Activated CD8-positive, alpha-beta memory T cell treated with anti-CD3 and anti-CD28 coated beads, Interleukin-2, amount 50 U/mL, for 4 hours (primary cell): Measurements from ENCODE around the gene OBI1.
A peak's percentile ranks its signal among the peaks of the same experiment; 100 is the strongest.

Experiments
- DNase-seq: peaks from one replicate; pipeline ENCODE4 v3.0.0-alpha.2; 2020

Gene OBI1

GRCh38 chr13:78638216-78638615 is 20.7 kb downstream of the OBI1 start:
- no peak for DNase-seq

DNA sequence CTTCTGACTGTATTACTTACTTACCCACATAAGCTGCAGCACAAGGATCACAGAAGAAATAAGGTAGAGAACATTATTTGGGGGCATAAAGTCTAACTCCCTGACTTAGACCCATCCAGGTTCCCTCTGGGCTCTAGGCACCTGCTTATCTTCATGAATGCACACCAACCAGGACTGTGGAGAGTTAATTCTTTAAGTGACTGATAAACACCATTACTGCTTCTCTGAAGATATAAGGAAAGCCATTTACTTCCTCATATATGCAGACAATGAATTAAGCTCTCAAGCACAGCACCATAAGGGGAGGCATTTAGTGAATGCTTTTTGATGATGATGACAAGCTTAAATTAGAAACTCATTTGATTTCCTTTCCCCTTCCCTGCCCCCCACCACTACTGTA is 22.5 kb downstream of the OBI1 start:
- DNase-seq = no peak

DNA sequence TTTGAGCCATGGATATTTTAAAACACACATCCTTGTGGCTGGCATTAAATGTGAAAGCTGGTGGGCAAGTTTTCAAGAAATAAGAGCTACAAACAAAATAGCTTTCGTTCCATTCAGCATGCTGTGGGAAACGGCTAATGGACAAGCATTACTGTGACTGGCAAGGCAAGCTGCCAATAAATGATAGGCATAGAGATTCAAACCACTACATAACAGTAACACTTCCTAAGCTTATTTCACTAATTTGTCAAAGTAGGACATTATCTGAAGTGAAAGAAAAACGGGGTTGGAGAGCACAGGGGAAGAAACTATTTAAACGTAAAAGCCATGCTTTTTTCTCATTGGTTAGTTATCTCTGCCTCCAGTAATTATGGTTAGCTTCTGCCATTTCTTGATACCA is 26.0 kb downstream of the OBI1 start:
- no peak for DNase-seq

- no peak for DNase-seq
Observed at GRCh38 chr13:78631077-78631476, 27.9 kb downstream of the OBI1 start.

- no peak for DNase-seq
Observed at GRCh38 chr13:78630511-78630910, 28.4 kb downstream of the OBI1 start.

- no peak for DNase-seq
Observed at GRCh38 chr13:78625384-78625783, 33.6 kb downstream of the OBI1 start.

- DNase-seq = no peak
Observed at GRCh38 chr13:78623132-78623531, 35.8 kb downstream of the OBI1 start.

GRCh38 chr13:78620936-78621470 is 38.0 kb downstream of the OBI1 start:
- no peak for DNase-seq

DNA sequence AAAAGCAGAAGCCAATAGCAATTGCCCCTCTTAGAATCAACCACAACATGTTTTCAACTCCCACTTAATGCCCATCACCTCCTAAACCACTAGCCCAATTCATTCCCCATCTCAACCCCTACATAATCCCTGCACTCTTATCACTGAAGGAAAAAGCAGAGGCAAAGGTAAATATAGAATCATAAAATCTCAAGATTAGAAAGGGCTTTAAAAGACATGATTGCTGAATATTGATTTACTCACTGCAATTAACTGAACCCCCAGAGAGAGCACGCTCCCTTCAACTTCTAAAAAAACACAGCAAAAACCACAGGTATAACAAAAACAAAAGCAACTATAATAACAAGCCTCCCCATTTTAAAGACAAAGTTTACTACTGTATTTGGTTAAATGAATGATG is 40.5 kb downstream of the OBI1 start:
- no peak for DNase-seq

DNA sequence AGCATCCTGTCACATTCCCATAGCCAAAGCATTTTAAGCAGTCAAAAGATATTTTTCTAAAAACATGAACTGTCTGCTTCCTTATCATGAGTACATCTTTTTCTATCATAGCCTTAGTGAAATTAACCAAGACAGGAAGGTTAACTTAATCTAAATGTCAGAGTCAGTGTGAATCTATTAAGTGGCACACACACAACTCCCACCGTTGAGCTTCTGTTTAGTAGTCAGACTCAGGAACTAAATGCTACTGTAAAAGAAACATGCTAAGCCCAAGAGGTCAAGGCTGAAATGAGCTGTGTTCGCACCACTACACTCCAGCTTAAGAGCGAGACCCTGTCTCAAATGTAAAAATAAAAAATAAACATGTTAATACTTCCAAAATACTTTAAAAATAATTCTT is 47.9 kb downstream of the OBI1 start:
- DNase-seq = no peak

DNA sequence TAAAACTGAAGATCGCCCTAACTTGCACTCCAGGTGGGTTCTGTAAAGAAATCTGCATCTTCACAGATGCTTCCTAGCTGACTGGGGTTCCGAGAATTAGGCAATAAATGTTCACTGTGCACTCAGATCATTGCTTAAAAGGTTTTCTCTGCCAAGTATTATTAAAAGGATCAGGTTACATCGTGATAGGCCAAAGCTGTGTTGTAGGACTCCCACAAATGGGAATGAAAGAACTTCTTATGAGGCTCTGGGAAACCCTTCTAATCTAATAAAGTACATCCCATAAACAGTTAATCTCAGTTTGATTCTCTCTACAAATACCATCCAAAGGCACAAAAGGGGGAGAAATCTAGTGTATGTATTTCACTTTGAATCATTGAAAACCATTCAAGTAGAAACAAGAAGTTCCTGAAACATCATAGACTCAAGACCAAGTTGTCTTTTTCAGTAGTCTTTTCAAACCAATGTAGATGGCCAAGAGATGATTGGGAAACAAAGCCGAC is 48.5 kb downstream of the OBI1 start:
- no peak for DNase-seq

DNA sequence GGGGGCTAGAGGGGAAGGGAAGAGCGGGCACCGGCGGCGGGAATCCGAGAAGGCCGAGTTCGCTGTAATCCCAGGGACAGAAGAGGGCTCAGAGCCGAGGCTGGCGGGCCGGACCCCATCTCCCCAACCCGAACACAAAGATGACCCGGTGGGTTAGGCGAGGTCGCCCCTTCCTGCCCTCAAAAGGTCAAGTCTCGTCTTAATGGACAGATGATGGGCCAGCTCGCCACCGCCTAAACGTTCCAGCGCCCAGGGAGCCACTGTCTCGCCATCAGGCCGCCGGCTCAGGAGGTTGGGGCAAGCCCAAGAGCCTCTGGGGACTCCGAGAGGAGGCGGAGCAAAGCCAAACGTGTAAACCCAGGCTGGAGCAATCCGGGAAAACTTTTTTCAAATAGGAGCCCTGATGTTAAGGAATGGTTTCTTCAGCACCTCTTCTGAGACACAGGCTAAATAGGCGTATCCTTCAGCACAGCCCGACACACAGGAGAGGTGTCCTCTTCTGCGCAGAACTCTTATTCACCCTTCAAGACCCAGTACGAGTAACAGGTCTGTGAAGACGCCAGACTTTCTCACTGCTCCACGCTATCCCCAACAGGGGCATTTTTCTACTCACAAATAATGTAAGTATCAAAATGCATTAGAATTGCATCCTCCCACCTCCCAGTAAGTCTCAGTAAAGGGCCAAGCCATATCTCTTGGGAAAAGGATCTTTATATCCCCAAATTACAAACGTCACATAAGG is 49.3 kb downstream of the OBI1 start:
- no peak for DNase-seq

DNA sequence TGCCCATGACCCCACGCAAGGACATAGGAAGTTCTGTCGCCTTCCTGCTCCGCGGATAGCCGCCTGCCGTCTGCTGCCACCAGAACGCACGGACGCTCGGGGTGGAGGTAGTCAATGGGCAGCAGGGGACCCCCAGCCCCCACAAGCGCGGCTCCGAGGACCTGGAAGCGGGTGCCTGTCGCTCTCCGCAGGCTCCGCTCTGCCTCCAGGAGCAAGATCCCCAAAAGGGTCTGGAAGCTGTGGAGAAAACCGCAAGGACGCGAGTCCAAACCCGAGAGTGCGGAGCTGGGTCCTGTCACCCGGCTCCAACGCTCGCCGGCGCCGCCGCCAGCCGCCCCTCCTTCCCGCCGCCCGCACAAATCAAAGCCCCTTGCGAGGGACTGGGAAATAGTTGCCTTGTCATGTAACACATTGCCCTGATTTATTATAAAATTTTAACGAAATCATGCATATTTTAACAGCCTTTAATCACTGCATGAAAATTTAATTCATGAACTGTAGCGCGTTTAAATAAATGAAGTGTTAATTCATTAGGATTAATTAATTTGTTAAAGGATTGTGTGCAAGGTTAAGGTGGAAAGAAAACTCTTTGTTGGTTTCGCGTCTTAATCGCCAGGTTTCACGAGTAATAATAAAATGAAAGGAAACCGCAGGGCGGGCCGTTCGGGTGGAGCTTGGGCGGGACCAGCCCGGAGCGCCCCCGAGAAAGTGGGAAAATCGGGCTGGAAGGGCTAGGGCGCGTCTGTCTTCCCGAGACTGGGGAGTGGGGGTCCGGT is 50.1 kb downstream of the OBI1 start:
- no peak for DNase-seq

- DNase-seq = no peak
Observed at GRCh38 chr13:78608252-78608687, 50.7 kb downstream of the OBI1 start.

- no peak for DNase-seq
Observed at GRCh38 chr13:78607409-78608251, 51.3 kb downstream of the OBI1 start.

DNA sequence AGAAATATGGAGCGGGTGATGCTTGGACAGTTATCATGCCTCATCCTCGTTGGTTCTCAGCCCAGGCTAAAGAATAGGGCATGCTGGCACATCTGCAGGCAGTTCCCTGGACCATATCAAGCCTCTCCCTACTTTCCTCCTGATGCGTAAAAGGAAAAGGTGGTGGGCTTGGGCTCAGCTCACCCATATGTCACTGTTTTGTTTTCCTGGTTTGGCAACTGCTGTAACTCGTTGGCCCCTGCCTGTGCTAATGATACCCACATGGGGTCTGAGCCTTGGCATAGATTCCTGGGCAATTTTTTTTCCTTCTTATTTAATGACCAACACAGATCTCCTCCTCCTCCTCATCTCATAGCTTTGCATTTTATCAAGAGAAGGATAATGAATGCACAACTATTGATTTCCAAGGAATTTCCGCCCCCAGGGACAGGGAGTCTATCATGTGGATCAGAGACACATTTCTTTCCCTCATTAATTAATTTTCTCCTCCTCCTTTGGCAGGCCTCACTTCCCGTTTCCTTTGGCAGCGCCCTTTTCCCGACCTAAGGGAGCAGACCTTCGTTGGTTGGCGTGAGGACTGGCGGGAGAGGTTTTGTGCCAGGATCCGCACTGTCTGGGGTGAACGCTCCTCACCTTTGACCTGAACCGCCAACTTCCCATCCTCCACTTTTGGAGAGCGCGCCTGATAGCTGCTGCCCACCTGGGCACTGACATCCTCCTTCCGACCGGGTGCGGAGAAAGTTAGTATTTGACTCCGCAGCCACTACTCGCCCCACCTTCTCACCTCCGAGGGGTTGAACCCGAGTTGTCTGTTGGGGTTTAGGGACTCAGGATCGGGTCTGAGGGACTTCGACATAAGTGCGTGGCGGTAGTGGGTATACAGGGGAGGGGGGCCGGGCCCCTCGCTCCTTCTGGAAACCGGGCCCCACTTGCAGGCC is 52.2 kb downstream of the OBI1 start:
- no peak for DNase-seq

DNA sequence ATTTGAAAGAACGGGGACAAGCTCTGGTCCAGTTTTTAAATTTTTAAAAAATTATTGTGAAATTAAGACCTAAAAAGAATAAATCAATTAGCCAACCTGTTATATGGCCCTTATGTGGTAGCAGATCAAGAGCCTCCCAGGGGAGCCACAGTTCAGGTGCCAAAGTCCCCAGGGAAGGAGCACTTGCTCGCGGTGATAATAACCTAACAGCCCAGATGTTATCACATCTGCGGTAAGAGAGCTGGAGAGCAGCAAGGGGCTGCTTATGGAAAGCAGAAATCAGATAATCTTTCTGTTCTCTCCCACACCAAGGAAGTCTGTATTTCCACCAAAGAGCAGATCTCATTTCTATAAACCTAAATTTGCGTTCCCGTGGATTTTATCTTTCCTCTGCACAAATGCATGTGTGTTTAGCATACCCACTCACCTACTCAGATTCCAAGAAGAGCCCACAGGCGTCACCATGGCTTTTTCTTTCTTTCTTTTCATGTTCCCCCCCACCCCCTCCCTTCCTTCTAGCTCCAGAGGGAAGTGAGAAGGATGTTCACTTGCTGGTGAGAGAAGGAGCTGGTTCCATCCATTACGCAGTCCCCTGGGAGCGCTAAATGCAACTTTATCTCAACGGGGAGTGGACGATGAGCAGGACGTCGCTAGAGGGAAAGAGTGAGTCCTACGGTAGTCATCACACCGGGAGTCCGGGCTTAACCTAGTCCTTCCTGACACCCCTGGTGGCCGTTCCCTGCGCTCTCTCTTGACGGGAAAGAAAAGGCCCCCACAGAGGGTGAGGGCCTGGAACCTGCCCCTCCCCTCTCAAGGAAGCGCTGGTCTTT is 54.0 kb downstream of the OBI1 start:
- DNase-seq = no peak

DNA sequence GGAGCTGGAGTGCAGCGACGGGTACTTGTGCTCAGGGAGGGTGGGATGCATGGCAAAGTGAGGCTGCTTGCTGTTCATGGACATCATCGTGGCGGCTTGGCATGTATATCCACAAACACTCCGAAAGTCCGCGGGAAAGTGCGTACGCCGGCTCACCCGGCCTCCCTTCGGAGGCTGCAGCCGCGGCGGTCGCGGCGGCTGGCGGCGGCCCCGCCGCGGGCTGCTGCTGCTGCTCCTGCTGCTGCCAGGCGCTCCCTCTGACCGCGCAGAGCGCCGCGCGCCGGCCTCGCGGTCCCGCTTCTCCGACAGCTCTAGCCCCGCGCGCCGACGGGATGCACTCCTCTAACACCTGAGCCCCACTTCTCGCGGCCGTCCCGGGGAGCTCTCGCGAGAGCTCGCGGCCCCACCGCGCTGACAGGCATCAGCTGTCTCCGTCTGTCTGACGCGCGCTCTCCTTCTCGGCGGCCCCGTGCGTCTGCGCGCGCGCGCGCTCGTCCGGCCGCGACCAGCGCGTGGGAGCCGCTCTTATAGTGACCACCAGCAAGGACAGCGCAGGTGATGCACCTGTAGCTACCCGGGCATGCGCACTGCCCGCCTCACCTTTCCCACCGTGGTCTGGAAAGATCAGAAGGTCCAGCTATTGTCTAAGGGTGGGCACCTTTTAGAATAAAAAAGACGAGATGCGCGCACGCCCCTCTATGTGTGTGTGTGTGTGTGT is 55.6 kb downstream of the OBI1 start, which contains the start of gene POU4F1:
Gene POU4F1 (minus strand): TSS at position 313 of the 718 bp plus-strand sequence. CDS start 226 bp downstream, at position 87.
- DNase-seq = peak; percentile 44

DNA sequence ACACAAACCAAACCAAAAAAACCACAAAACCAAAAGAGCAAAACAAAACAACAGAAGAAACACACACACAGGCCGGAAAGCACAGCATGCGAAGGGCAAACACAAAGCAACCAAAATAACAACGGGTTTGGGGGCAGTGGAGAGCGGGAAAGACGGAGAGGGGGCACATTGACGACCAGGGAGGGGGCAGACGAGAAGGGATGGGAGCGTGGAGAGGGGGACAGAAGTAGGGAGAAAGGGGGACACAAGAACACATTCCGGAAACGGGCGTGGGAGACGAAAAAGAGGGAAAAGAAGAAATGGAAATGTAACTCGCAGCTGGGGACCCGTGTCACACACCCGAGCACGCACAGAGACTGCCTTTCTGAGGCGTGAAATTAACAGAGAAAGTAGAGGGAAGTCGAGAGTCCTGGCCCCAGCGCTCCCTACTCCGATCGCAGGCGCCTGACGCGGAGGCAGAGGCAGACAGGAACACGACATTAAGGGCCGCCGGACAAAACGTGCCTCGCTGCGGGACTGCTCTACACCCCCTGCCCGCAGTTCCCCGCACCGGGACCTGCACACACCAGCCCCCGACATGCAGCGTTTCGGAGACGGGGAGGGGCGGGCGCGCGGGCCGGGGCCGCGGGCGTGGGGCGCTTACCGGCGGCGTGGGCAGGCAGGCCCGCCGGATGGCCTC is 56.3 kb downstream of the OBI1 start:
- DNase-seq = no peak
